H1 (cell line): ENCODE measurements around the gene ARF4. TPM values are rescaled to one million over a fixed set of nuclear protein-coding genes. Genes with fewer than 3 reads are reported as not detected.

Experiments
- BCL11A ChIP-seq, 2 experiments: IDR thresholded peaks; one replicate each; pipeline ENCODE4 v1.6.1; 2011; ENCODE audit warnings: low read depth in 2 of 2, low read length in 2 of 2, mild to moderate bottlenecking in 2 of 2
- BRCA1 ChIP-seq: IDR thresholded peaks from 2 replicates; pipeline ENCODE4 v1.6.1; 2012; ENCODE audit warnings: low read depth, low read length, improper control_type of control experiment
- CHD2 ChIP-seq: IDR thresholded peaks from 2 replicates; pipeline ENCODE4 v1.6.1; 2012; ENCODE audit warnings: low read length, improper control_type of control experiment
- CHD7 ChIP-seq: fragments of 300-600 bp; sonication (generic); IDR thresholded peaks from 2 replicates; pipeline ENCODE4 v1.7.1; 2012; ENCODE audit warnings: low read length, moderate library complexity, mild to moderate bottlenecking, inconsistent platforms; ENCODE audit not compliant: insufficient replicate concordance
- E2F6 ChIP-seq: IDR thresholded peaks from 2 replicates; pipeline ENCODE4 v1.6.1; 2012; ENCODE audit warnings: inconsistent platforms
- KDM5A ChIP-seq: fragments of 200-600 bp; IDR thresholded peaks from 2 replicates; pipeline ENCODE4 v1.7.1; 2012; ENCODE audit warnings: mild to moderate bottlenecking, low read length, inconsistent platforms, mixed read lengths
- NRF1 ChIP-seq: IDR thresholded peaks from 2 replicates; pipeline ENCODE4 v1.6.1; 2011; ENCODE audit warnings: mild to moderate bottlenecking, low read depth, low read length, improper control_type of control experiment
- POLR2A ChIP-seq, 2 experiments: IDR thresholded peaks; 1 replicate in 1 of 2; 2 replicates in 1 of 2; pipeline ENCODE4 v1.6.1; 2011; ENCODE audit warnings: low read depth in 2 of 2, low read length in 2 of 2, mild to moderate bottlenecking in 2 of 2; ENCODE audit errors: control extremely low read depth in 1 of 2
- SIN3A ChIP-seq, 2 experiments: IDR thresholded peaks in 1 of 2; conservative IDR thresholded peaks in 1 of 2; 2 replicates each; pipeline ENCODE4 v1.6.1; 2011 to 2012; ENCODE audit warnings: low read length in 2 of 2, improper control_type of control experiment in 1 of 2, low read depth in 1 of 2, mild to moderate bottlenecking in 1 of 2
- TBP ChIP-seq: IDR thresholded peaks from 2 replicates; pipeline ENCODE4 v1.6.1; 2011; ENCODE audit warnings: low read depth, low read length, improper control_type of control experiment
- polyA plus RNA-seq, 7 experiments: library from polyadenylated mRNA; depleted of rRNA in 3 of 7; stranded (reverse) in 5 of 7; unstranded in 2 of 7; fragments of >200 nt in 5 of 7; fragments of 200-250 nt in 2 of 7; gene quantifications; 1 replicate in 5 of 7; 2 replicates in 1 of 7; 4 replicates in 1 of 7; pipeline versions ENCODE4 v1.2.1 to v1.2.3, GENCODE V29; 2011 to 2013; ENCODE audit warnings: missing spikeins in 2 of 7, mixed read lengths in 2 of 7
- total RNA-seq: library from RNA; stranded (reverse); fragmentation: NEBNext Ultra II Directional; extraction: Animal tissue kit (Norgen Biotek cat#: 25700); gene quantifications from 2 replicates; pipeline ENCODE4 v1.2.1, GENCODE V29; 2021

ARF4 gene
- total and polyA plus RNA-seq, 2 of the 8 experiments (the other 6 are each of a cell fraction or from before 2014, with no cell fraction given) = 138 to 165 TPM

- TF ChIP-seq CHD7 (no peak), NRF1 (peak; percentile 82), TBP (peak; percentile 94), BCL11A (IDR thresholded peaks at IDR 0.05; ENCODE audit: low read depth in 2 of 2, low read length in 2 of 2) (no peak), KDM5A (no peak), E2F6 (peak; percentile 52; the same call in 1 of the 2 replicates), CHD2 (peak; percentile 53; the same call in 1 of the 2 replicates), POLR2A (IDR thresholded peaks at IDR 0.05; ENCODE audit: control extremely low read depth in 1 of 2, low read depth in 2 of 2, low read length in 2 of 2) (peak; percentile 91 to 96), BRCA1 (no peak), SIN3A (conservative IDR thresholded peaks at IDR 0.05 in 1 of 2, IDR thresholded peaks at IDR 0.05 in 1 of 2; ENCODE audit: low read depth in 1 of 2, low read length in 2 of 2) (peak; percentile 60 to 67; a peak in 2 of 4 replicates)
These were observed at the start of gene ARF4 (continued) for GRCh38 chr3:57597127-57597923.
